NCI-H1417 (cell line): ENCODE data around the gene PCDHGA1.

Experiments used
- DNase-seq, 3 experiments: peaks; one replicate each; lab custom pipeline; 2025; lab: John Stamatoyannopoulos, UW

Gene PCDHGA1

GRCh38 chr5:141529873-141530272, 199.6 kb downstream of the PCDHGA1 start:
- no peak for DNase-seq

- no peak for DNase-seq
Observed at GRCh38 chr5:141532726-141533125, 202.4 kb downstream of the PCDHGA1 start.

GRCh38 chr5:141533897-141534296, 203.6 kb downstream of the PCDHGA1 start:
- DNase-seq: no peak

- DNase-seq: no peak
Observed at GRCh38 chr5:141534492-141535213, 204.3 kb downstream of the PCDHGA1 start.

- peak in 1 of 3 experiments; percentile 3 for DNase-seq
Observed at GRCh38 chr5:141543053-141543452, 212.7 kb downstream of the PCDHGA1 start.

GRCh38 chr5:141547488-141547887, 217.2 kb downstream of the PCDHGA1 start:
- no peak for DNase-seq

GRCh38 chr5:141547921-141548320, 217.6 kb downstream of the PCDHGA1 start:
- DNase-seq: no peak

- DNase-seq: peak; percentile 5 to 92 (median 57)
Observed at GRCh38 chr5:141557681-141558136, 227.4 kb downstream of the PCDHGA1 start.

GRCh38 chr5:141558150-141558549, 227.8 kb downstream of the PCDHGA1 start:
- no peak for DNase-seq

- DNase-seq: peak in 2 of 3 experiments; percentile 4 to 40
Observed at GRCh38 chr5:141559461-141559860, 229.1 kb downstream of the PCDHGA1 start.

- peak; percentile 36 to 89 (median 63) for DNase-seq
Observed at GRCh38 chr5:141560151-141560550, 229.8 kb downstream of the PCDHGA1 start.

- peak; percentile 84 to 97 (median 89) for DNase-seq
Observed at GRCh38 chr5:141560725-141561483, 230.6 kb downstream of the PCDHGA1 start.
